Measurements from ENCODE around the gene MUC5B.

MUC5B gene

GRCh38 chr11:1197886-1198560, 24.8 kb upstream of the MUC5B start:
- Histone ChIP-seq H3K4me1 (no peaks in the 10 kb centered on the region), H3K9ac (no peak overlapping the region)
- no peak for TF ChIP-seq Cebpa-rat (IDR thresholded peaks at IDR 0.05)

DNA sequence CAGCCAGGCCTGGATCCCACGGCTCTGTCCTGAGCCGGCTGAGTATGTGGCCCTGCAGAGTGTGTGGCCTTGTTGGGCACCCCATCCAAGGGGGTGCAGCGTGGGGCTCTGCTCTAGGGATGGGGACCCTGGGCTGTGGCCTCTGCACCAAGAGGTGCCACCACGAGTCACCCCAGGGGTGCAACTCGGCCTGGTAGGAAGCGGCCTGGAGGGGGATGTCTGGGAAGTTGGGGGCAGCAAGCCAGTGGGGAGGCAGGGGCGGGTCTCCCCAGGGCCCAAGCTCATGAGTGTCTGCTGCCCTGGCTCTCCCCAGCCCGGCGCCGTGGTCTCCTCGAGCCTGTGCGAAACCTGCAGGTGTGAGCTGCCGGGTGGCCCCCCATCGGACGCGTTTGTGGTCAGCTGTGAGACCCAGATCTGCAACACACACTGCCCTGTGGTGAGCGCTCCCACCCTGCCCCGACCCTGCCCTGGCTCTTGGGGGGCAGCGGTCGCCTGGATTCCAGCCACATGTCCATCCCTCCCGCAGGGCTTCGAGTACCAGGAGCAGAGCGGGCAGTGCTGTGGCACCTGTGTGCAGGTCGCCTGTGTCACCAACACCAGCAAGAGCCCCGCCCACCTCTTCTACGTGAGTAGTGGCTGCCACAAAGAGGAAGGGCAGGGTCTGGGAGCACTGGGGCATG, 24.2 kb upstream of the MUC5B start:
- Histone ChIP-seq H3K4me1 (no peaks in the 10 kb centered on the region), H3K9ac (no peak overlapping the region), H3K9me3 (peaks cover 10% of the 10 kb centered on the region; the same call in 1 of the 2 replicates), H3K27ac (no peak overlapping the region), H3K4me2 (no peak overlapping the region), H3K27me3 (peaks cover 11% of the 10 kb centered on the region; the same call in 1 of the 2 replicates), H4K20me1 (peaks cover 9% of the 10 kb centered on the region; the same call in 1 of the 2 replicates), H3K36me3 (no peaks in the 10 kb centered on the region), H3K4me3 (no peak overlapping the region)
- TF ChIP-seq Cebpa-rat (IDR thresholded peaks at IDR 0.05), result no peak

More at GRCh38 chr11:1197886-1198560, 24.8 kb upstream of the MUC5B start:
- no peak overlapping the region for H3K27ac ChIP-seq
- no peak overlapping the region for H3K4me3 ChIP-seq
- H3K36me3 ChIP-seq, result no peaks in the 10 kb centered on the region
- H3K27me3 ChIP-seq, result peaks cover 11% of the 10 kb centered on the region; the same call in 1 of the 2 replicates
- peaks cover 9% of the 10 kb centered on the region; the same call in 1 of the 2 replicates for H4K20me1 ChIP-seq
- H3K4me2 ChIP-seq, result no peak overlapping the region
- peaks cover 13% of the 10 kb centered on the region; the same call in 1 of the 2 replicates for H3K9me3 ChIP-seq

DNA sequence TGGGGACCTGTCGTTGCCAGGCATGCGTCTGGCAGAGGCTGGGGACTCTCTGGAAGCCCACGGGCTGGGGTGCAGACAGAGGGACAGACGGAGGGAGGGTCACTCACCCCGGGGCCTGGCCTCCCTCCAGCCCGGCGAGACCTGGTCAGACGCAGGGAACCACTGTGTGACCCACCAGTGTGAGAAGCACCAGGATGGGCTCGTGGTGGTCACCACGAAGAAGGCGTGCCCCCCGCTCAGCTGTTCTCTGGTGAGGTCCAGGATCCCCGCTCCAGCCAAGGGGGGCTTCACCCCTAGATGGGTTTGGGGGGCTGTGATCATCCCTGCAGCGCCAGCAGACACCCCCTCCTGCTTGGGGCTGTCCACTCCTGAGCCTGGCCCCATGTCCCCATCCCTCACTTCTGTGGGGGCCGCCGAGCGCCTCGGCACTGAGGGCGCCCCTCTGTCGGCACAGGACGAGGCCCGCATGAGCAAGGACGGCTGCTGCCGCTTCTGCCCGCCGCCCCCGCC, 23.6 kb upstream of the MUC5B start:
- H3K27me3 ChIP-seq, result peaks cover 11% of the 10 kb centered on the region; the same call in 1 of the 2 replicates
- no peak for TF ChIP-seq Cebpa-rat (IDR thresholded peaks at IDR 0.05)
- peaks cover 9% of the 10 kb centered on the region; the same call in 1 of the 2 replicates for H4K20me1 ChIP-seq
- H3K4me1 ChIP-seq, result no peaks in the 10 kb centered on the region
- no peak overlapping the region for H3K27ac ChIP-seq
- H3K9me3 ChIP-seq, result 0 out of 2 replicates have a peak, but pooled peaks cover 4% of the 10 kb centered on the region
- no peak overlapping the region for H3K9ac ChIP-seq
- H3K4me3 ChIP-seq, result no peak overlapping the region
- H3K36me3 ChIP-seq, result no peaks in the 10 kb centered on the region
- H3K4me2 ChIP-seq, result no peak overlapping the region

GRCh38 chr11:1199751-1200610, 22.9 kb upstream of the MUC5B start:
- no peaks in the 10 kb centered on the region for H3K4me1 ChIP-seq
- H3K9ac ChIP-seq, result no peak overlapping the region
- H3K9me3 ChIP-seq, result no peaks in the 10 kb centered on the region
- peaks cover 11% of the 10 kb centered on the region; the same call in 1 of the 2 replicates for H3K27me3 ChIP-seq
- TF ChIP-seq Cebpa-rat (IDR thresholded peaks at IDR 0.05), result no peak
- H3K36me3 ChIP-seq, result no peaks in the 10 kb centered on the region
- H4K20me1 ChIP-seq, result peaks cover 9% of the 10 kb centered on the region; the same call in 1 of the 2 replicates
- no peak overlapping the region for H3K4me3 ChIP-seq
- no peak overlapping the region for H3K27ac ChIP-seq
- H3K4me2 ChIP-seq, result no peak overlapping the region

- Histone ChIP-seq H3K27ac (no peak overlapping the region), H3K36me3 (no peaks in the 10 kb centered on the region), H4K20me1 (peaks cover 9% of the 10 kb centered on the region; the same call in 1 of the 2 replicates), H3K9ac (no peak overlapping the region), H3K4me2 (no peak overlapping the region), H3K27me3 (peaks cover 11% of the 10 kb centered on the region; the same call in 1 of the 2 replicates), H3K4me3 (no peak overlapping the region), H3K9me3 (no peaks in the 10 kb centered on the region), H3K4me1 (no peaks in the 10 kb centered on the region)
- TF ChIP-seq Cebpa-rat (IDR thresholded peaks at IDR 0.05), result no peak
These were observed 22.2 kb upstream of the MUC5B start for GRCh38 chr11:1200611-1201191.

DNA sequence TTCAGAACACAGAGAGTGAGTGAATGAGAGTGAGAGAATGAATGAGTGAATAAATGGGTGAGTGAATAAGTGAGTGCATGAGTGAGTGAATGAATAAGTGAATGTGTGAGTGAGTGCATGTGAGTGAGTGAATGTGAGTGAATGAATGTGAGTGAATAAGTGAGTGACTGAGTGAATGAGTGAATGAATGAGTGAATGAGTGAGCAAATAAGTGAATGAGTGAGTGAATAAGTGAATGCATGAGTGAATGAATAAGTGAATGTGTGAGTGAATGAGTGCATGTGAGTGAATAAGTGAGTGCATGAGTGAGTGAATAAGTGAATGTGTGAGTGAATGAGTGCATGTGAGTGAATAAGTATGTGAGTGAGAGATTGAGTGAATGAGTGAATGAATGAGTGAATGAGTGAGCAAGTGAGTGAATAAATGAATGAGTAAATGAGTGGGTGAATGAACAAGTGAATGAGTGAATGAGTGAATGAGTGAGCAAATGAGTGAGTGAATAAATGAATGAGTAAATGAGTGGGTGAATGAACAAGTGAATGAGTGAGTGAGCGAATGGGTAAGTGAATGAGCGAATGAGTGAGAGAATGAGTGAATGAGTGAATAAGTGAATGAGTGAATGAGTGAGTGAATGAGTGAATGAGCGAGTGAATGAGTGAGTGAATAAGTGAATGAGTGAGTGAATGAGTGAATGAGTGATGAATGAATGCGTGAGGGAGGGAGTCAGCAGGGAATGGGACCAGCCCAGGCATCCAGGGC, 21.3 kb upstream of the MUC5B start:
- Histone ChIP-seq H3K27ac (no peak overlapping the region), H3K4me2 (no peak overlapping the region), H3K9ac (no peak overlapping the region), H4K20me1 (peaks cover 9% of the 10 kb centered on the region; the same call in 1 of the 2 replicates), H3K4me3 (no peak overlapping the region), H3K27me3 (peaks cover 11% of the 10 kb centered on the region; the same call in 1 of the 2 replicates), H3K4me1 (no peaks in the 10 kb centered on the region), H3K36me3 (no peaks in the 10 kb centered on the region), H3K9me3 (no peaks in the 10 kb centered on the region)
- no peak for TF ChIP-seq Cebpa-rat (IDR thresholded peaks at IDR 0.05)

DNA sequence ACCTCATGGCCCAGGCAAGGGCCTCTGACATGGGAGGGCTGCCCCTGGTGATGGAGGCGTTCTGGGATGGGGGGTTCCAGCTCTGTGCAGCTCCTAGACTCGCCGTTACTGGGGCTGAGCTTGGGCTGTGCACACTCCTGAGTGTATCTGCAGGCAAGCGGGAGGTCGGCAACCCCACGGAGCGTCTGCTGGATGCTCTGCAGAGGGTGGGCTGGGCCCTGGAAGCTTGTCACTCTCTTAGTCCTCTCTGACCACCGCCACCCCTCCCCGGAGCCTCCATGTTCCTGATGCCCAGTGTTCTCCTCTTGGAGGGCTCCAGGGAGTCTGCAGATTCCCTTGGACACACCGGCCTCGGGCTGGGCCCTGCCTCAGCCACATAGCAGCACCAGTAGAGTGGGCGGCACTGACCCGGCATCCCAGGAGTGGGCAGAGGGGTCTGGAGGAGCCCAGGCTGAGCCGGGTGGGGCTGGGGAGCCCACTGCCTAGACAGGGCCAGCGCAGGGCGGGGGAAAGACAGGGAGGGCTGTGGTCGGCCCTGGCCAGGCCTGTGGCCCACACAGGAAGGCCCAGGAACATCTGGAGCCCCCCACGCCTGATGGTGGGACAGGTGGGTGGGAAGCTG, 20.6 kb upstream of the MUC5B start:
- Histone ChIP-seq H3K4me1 (peaks cover 5% of the 10 kb centered on the region), H3K9me3 (no peaks in the 10 kb centered on the region), H3K4me2 (no peak overlapping the region), H3K27ac (no peak overlapping the region), H3K36me3 (no peaks in the 10 kb centered on the region), H3K27me3 (peaks cover 11% of the 10 kb centered on the region; the same call in 1 of the 2 replicates), H3K4me3 (no peak overlapping the region), H3K9ac (no peak overlapping the region), H4K20me1 (peaks cover 9% of the 10 kb centered on the region; the same call in 1 of the 2 replicates)
- no peak for TF ChIP-seq Cebpa-rat (IDR thresholded peaks at IDR 0.05)

DNA sequence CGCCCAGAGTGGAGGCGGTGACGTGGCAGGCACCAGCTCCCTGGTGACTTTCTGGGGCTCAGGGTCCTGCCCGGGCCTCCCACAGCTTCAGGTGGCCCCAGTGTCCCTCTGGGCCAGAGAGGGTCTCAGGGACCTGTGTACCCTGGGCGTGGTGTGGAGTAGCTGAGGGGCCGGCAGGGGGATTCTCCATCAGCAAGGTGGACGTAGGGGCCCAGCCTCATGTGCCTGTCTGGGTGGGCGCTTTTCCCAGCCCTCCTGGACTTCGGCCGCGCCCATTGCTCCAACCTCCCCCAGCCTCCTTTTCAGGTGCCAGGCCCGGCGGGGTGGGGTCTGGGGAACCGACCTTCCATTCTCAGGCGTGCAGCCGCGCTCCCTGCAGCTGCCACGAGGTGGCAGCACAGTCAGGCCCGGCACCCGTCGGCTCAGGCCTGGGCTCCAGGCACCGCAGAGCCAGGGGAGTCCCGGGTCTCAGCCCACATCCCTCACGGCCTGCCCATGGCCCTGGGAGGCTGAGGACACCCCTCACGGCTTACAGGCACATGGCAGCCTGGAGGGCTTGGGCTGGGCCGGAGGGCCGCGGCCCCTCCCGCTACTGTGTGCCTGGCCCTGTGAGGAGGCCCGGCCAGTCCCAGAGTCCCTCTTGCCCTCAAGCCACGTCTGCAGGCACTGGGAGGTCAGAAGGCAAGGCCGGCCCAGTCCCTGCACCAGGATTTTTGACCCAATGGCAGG, 19.9 kb upstream of the MUC5B start:
- H3K36me3 ChIP-seq, result no peaks in the 10 kb centered on the region
- no peak overlapping the region for H3K4me3 ChIP-seq
- H3K27ac ChIP-seq, result no peak overlapping the region
- peaks cover 11% of the 10 kb centered on the region for H3K27me3 ChIP-seq
- H3K9me3 ChIP-seq, result no peaks in the 10 kb centered on the region
- H3K9ac ChIP-seq, result no peak overlapping the region
- TF ChIP-seq Cebpa-rat (IDR thresholded peaks at IDR 0.05), result no peak
- peaks cover 12% of the 10 kb centered on the region for H3K4me1 ChIP-seq
- H3K4me2 ChIP-seq, result no peak overlapping the region
- H4K20me1 ChIP-seq, result peaks cover 9% of the 10 kb centered on the region; the same call in 1 of the 2 replicates
